GM12878 (cell line): ENCODE data around the gene TIPARP.

ENCODE experiments used
- EZH2 ChIP-seq: IDR thresholded peaks from 2 replicates; pipeline ENCODE4 v1.6.1; 2012; ENCODE audit warnings: low read depth, mild to moderate bottlenecking, control low read depth, inconsistent platforms, low read length, borderline replicate concordance; ENCODE audit not compliant: control insufficient read depth
- TF ChIP-seq, protein P1 (sequence below): fragments of 450-650 bp; formaldehyde crosslinking; IDR thresholded peaks from 2 replicates; pipeline ENCODE4 v1.4.0; 2020; ENCODE audit warnings: mild to moderate bottlenecking, moderate library complexity

DNA sequence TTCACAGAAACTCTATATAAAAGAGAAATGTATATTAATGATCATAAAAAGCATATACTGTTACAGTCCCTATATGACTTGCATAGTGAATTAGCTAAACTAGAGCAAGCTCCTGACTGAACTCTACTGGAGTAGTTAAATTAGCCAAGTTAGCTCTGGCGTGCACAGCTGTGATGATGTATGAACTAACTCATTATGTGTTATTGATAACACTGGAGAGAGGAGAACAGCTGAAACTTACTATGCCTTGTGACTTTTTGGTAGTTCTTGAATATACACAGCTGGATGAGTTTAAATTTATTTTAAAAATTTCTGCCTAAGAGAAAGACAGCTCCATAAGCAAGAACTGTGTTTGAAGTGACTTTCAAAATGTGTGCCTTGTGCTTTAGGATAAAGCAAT, 8.1 kb downstream of the TIPARP start:
- no peak for TF ChIP-seq EZH2
- TF ChIP-seq, protein P1, sequence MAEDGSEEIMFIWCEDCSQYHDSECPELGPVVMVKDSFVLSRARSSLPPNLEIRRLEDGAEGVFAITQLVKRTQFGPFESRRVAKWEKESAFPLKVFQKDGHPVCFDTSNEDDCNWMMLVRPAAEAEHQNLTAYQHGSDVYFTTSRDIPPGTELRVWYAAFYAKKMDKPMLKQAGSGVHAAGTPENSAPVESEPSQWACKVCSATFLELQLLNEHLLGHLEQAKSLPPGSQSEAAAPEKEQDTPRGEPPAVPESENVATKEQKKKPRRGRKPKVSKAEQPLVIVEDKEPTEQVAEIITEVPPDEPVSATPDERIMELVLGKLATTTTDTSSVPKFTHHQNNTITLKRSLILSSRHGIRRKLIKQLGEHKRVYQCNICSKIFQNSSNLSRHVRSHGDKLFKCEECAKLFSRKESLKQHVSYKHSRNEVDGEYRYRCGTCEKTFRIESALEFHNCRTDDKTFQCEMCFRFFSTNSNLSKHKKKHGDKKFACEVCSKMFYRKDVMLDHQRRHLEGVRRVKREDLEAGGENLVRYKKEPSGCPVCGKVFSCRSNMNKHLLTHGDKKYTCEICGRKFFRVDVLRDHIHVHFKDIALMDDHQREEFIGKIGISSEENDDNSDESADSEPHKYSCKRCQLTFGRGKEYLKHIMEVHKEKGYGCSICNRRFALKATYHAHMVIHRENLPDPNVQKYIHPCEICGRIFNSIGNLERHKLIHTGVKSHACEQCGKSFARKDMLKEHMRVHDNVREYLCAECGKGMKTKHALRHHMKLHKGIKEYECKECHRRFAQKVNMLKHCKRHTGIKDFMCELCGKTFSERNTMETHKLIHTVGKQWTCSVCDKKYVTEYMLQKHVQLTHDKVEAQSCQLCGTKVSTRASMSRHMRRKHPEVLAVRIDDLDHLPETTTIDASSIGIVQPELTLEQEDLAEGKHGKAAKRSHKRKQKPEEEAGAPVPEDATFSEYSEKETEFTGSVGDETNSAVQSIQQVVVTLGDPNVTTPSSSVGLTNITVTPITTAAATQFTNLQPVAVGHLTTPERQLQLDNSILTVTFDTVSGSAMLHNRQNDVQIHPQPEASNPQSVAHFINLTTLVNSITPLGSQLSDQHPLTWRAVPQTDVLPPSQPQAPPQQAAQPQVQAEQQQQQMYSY (CRISPR knock-in tag), result no peak
